Smooth muscle cell of the brain vasculature (primary cell): Measurements from ENCODE around the gene ZC2HC1C.
A peak's percentile ranks its signal among the peaks of the same experiment; 100 is the strongest.
"Not testable (repeated sequence)": the region's sequence is repeated elsewhere in the genome, so short reads cannot be mapped to it uniquely, and the experiment has no call there.

Experiments
- DNase-seq: peaks from one replicate; pipeline ENCODE4 v3.0.0-alpha.2; 2012; ENCODE audit warnings: low read depth, low spot score

Gene ZC2HC1C

GRCh38 chr14:75091251-75091650 is 21.8 kb downstream of the ZC2HC1C start:
- DNase-seq, result no peak

- no peak for DNase-seq
These were observed 23.3 kb downstream of the ZC2HC1C start for GRCh38 chr14:75092698-75093097.

- no peak for DNase-seq
These were observed 25.5 kb downstream of the ZC2HC1C start for GRCh38 chr14:75094896-75095295.

DNA sequence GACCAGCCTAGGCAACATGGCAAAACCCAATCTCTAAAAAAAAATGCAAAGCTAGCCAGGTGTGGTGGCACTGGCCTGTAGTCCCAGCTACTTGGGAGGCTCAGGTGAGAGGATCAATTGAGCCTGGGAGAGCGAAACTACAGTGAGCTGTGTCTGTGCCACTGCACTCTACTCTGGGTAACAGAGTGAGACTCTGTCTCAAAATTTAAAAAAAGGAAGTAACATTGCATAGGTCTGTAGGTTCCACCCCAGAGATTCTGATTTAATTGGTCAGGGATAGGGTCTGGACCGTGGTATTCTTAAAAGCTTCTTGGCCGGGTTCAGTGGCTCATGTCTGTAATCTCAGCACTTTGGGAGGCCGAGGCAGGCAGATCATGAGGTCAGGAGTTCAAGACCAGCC is 26.2 kb downstream of the ZC2HC1C start:
- no peak for DNase-seq

DNA sequence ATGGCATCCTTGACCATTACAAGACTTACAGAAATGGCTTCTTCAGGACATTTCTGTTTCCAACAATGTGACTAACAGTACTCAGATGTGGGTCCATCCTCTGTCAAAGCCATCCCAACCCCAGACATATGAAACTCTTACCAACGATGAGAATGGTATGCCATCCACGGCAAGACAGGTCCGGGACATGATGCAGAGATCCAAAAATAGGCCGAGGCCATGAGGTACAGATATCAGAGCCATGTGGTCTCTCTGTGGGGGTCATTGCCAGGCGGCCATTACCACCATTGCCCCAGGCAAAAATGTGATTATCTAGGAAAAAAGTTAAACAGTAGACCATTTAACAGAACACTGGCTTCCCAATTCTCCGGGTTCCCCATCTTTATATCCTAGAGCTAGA is 27.5 kb downstream of the ZC2HC1C start:
- DNase-seq, result no peak

DNA sequence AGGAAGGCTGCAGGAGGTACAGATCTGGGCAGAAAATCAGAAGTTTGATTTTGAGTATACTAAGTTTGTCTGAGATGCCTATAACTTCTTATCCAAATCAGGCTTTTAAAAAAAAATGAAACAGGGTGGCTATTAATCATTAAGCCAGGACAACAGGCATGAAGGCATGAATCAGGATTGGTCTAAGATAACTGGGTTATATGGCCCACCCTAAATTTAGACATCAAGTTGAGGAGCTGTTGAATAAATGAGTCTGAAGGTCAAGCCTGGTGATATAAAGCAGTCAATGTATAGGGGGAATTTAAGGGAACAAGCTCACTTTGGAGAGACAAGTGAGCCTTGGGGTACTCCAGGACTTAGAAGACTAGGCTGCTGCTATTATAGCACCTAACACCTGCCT is 28.8 kb downstream of the ZC2HC1C start:
- DNase-seq, result no peak

DNA sequence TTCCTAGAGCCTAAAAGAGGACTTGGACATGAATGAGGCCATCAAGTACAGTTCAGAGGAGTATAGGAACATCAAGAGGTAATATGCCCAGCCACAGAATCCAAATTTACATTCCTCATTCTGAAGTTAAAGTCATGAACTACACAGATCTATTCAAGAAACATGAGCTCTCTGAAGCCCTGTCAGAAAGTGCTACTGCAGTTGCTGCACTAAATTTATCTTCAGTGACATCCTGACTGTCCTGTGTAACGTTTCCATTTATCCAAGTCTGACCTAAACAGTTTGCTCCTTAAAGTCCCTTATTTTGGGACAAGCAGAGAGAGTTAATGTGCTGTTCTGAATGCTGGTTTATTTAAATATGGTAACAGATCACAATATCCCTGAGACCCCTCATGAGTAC is 29.2 kb downstream of the ZC2HC1C start:
- DNase-seq, result no peak

DNA sequence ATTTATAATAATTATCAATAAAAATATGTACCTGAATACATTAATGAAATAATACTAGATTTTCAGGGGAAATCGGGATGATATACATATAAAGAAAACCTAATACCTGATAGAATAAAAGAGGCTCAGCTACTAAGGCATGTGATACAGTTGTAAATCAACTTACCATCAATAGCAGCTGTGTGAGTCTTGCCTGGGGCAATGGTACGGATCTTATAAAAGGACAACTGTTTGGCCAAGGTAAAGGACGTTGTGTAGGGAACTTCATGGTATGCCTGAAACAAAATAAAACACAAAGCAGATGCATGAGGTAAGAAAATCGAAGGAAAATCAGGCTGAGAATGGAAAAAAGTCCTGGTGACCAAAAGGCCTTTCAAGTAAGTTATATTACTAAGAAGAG is 32.0 kb downstream of the ZC2HC1C start:
- DNase-seq, result no peak

DNA sequence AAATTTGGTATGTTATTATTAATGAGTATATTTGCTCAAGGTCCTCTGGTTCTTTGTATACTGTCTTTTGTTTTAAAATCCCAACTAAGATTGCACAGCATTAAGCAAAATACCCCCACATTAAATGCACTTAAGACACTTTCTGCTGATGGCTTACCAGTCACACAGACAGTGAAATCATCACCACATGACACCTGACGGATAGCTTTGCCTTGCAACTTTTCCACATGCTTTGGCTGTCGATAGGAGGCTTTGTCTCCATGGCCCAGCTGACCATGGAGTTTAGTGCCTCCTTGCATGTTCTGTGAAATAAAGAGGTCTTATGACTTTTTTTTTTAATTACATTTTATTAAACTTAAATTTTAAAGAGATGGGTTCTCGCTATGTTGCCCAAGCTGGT is 37.7 kb downstream of the ZC2HC1C start:
- DNase-seq, result no peak

DNA sequence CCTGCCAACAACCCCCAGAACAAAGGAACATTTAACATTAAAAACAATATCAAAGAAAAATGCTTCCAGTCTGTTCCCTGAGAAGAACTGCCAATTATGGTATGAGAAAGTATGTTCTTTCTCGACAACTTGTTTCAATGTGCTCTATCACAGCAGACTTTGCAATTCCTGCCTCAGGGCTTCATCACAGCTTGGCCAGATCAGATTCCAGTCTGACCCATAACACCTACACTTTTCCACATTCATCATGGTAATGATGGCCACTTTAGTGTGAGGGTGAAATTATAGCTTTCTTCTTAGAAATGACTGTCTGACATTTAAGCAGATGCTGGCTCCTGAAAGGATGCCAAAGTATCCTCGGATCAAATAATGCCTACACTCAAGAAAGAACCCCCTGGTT is 40.4 kb downstream of the ZC2HC1C start:
- DNase-seq, result no peak

GRCh38 chr14:75113932-75114539 is 44.6 kb downstream of the ZC2HC1C start:
- no peak for DNase-seq

GRCh38 chr14:75119056-75119455 is 49.6 kb downstream of the ZC2HC1C start:
- no peak for DNase-seq

- no peak for DNase-seq
These were observed 51.3 kb downstream of the ZC2HC1C start for GRCh38 chr14:75120541-75121291.

DNA sequence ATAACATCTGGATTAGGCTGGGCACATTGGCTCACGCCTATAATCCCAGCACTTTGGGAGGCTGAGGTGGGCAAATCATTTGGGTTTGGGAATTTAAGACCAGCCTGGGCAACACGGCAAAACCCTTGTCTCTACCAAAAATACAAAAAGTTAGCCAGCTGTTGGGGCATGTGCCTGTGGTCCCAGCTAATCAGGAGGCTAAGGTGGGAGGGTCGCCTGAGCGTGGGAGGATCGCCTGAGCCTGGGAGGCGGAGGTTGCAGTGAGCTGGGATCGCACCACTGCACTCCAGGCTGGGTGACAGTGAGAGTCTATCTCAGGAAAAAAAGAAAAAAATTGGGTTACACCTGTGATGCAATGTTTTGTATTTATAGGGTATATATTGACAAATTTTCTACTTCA is 52.1 kb downstream of the ZC2HC1C start:
- DNase-seq, result no peak

- no peak for DNase-seq
These were observed 54.5 kb downstream of the ZC2HC1C start for GRCh38 chr14:75123991-75124390.

- no peak for DNase-seq
These were observed 56.2 kb downstream of the ZC2HC1C start for GRCh38 chr14:75125617-75126016.

DNA sequence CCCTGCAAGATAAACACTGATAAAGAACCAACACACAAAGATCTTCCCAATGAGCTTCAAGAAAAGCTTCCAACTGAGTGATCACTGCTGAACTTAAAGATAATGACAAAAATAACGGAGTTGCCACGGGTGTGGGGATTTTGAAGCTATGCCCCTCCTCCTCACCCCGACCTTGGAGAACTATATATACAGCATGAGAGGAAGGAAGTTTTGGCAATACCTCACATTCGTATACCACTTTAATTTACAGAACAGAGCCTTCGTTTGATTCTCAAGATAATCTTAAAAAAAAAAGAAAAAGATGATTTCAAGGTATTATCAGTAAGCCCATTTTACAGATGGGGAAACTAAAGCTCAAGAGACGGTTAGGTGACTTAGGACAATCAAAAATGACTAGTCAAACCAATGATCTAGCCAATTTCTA is 56.7 kb downstream of the ZC2HC1C start:
- no peak for DNase-seq

GRCh38 chr14:75126679-75127473 is 57.4 kb downstream of the ZC2HC1C start, which contains the start of gene NEK9:
NEK9 (minus strand) TSS chr14:75127048; CDS start chr14:75126921, 127 bp downstream.
- peak; percentile 56 for DNase-seq

DNA sequence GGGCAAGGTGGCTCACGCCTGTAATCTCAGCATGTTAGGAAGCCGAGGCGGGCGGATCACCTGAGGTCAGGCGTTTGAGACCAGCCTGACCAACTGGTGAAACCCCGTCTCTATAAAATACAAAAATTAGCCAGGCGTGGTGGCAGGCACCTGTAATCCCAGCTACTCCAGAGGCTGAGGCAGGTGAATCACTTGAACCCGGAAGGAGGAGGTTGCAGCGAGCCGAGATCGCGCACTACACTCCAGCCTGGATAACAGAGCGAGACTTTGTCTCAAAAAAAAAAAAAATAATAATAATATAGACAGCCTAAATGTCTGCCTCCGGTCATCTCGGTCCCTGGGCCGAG is 58.0 kb downstream of the ZC2HC1C start:
- DNase-seq, result not testable (repeated sequence)

- no peak for DNase-seq
These were observed 58.6 kb downstream of the ZC2HC1C start for GRCh38 chr14:75127903-75128595.

- DNase-seq, result no peak
These were observed 59.2 kb downstream of the ZC2HC1C start for GRCh38 chr14:75128596-75128990.
